ENCODE data around the gene CELF4.

Gene CELF4

DNA sequence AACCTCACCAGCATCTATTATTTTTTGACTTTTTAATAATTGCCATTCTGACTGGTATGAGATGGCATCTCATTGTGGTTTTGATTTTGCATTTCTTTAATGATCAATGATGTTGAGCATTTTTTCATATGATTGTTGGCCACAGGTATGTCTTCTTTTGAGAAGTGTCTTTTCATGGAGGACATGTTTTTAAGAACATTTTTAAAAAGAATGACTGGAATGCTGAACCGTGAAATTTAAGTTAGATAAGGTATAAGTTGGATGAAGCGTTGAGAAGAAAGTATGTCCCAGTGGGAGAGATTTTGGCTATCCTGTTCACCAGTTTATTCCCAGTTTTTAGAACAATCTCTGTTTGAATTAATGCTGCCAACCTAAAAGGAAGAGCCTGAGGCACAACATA, 365.9 kb downstream of the CELF4 start:
- no peak for DNase-seq
- H3K4me1 ChIP-seq (ENCODE audit: control insufficient read depth, insufficient read depth, low read length, poor library complexity, severe bottlenecking) = no peaks in the 10 kb centered on the region
- peaks cover 5% of the 10 kb centered on the region for H3K9me3 ChIP-seq (ENCODE audit: control insufficient read depth, low read length)
- no peak overlapping the region for H3K4me3 ChIP-seq (ENCODE audit: insufficient read depth, low read depth, low read length, poor library complexity, severe bottlenecking)
- no peaks in the 10 kb centered on the region for H3K36me3 ChIP-seq (ENCODE audit: control insufficient read depth, insufficient read depth, low read length)
- H3K27me3 ChIP-seq (replicated peaks; ENCODE audit: control insufficient read depth, insufficient read depth, low read length, poor library complexity, severe bottlenecking) = no peaks in the 10 kb centered on the region
- H3K27ac ChIP-seq (ENCODE audit: insufficient read depth, low read length, poor library complexity, severe bottlenecking) = no peak overlapping the region

Data from effector memory CD4-positive, alpha-beta T cell (primary cell).